HPDE6-E6E7 (cell line): ENCODE results near the gene HAT1.

ENCODE experiments used
- DNase-seq: peaks from one replicate; pipeline ENCODE4 v3.0.0; 2011; ENCODE audit warnings: missing footprints; ENCODE audit errors: extremely low spot score

Gene HAT1

GRCh38 chr2:171919453-171919852, 2.8 kb upstream of the HAT1 start:
- DNase-seq = no peak

- no peak for DNase-seq
These were observed 361 bp upstream of the HAT1 start for GRCh38 chr2:171921970-171922229.

- DNase-seq = no peak
These were observed 945 bp downstream of the HAT1 start for GRCh38 chr2:171923206-171923605.

GRCh38 chr2:171924170-171924942, 2.1 kb downstream of the HAT1 start:
- DNase-seq = no peak

- DNase-seq = no peak
These were observed 8.1 kb downstream of the HAT1 start for GRCh38 chr2:171930385-171930784.

- no peak for DNase-seq
These were observed 16.9 kb downstream of the HAT1 start for GRCh38 chr2:171939058-171939742.

GRCh38 chr2:171939743-171940071, 17.4 kb downstream of the HAT1 start:
- no peak for DNase-seq

GRCh38 chr2:171941316-171941699, 19.0 kb downstream of the HAT1 start:
- DNase-seq = no peak

- no peak for DNase-seq
These were observed 21.6 kb downstream of the HAT1 start for GRCh38 chr2:171943869-171944268.

GRCh38 chr2:171952276-171952675, 30.0 kb downstream of the HAT1 start:
- DNase-seq = no peak

- no peak for DNase-seq
These were observed 30.5 kb downstream of the HAT1 start for GRCh38 chr2:171952748-171953147.

- DNase-seq = no peak
These were observed 34.0 kb downstream of the HAT1 start for GRCh38 chr2:171956135-171956825.

GRCh38 chr2:171957061-171957460, 34.8 kb downstream of the HAT1 start:
- no peak for DNase-seq

- no peak for DNase-seq
These were observed 36.2 kb downstream of the HAT1 start for GRCh38 chr2:171958475-171958874.

- no peak for DNase-seq
These were observed 37.7 kb downstream of the HAT1 start for GRCh38 chr2:171959998-171960397.

GRCh38 chr2:171960570-171960969, 38.3 kb downstream of the HAT1 start:
- DNase-seq = no peak

- DNase-seq = no peak
These were observed 40.9 kb downstream of the HAT1 start for GRCh38 chr2:171963198-171963597.

- no peak for DNase-seq
These were observed 42.0 kb downstream of the HAT1 start for GRCh38 chr2:171964308-171964707.

GRCh38 chr2:171965238-171965637, 43.0 kb downstream of the HAT1 start:
- DNase-seq = no peak

GRCh38 chr2:171965661-171966060, 43.4 kb downstream of the HAT1 start:
- no peak for DNase-seq

- DNase-seq = no peak
These were observed 44.0 kb downstream of the HAT1 start for GRCh38 chr2:171966235-171966634.

GRCh38 chr2:171966688-171967087, 44.4 kb downstream of the HAT1 start:
- no peak for DNase-seq

GRCh38 chr2:171968509-171968908, 46.2 kb downstream of the HAT1 start:
- DNase-seq = no peak
